Transverse colon (tissue), 4 donors: Measurements from ENCODE around the gene SRSF10. TPM values are rescaled to one million over a fixed set of nuclear protein-coding genes. Genes with fewer than 3 reads are reported as not detected.
"Not testable (repeated sequence)": the region's sequence is repeated elsewhere in the genome, so short reads cannot be mapped to it uniquely, and the experiment has no call there.

ENCODE experiments used
- DNase-seq: peaks from one replicate; pipeline ENCODE4 v3.0.0-alpha.2; 2019
- H3K27ac ChIP-seq, 4 donors: fragments of 200-600 bp; sonication (generic); 2 replicates each; pipeline ENCODE4 v1.5.1; 2016 to 2018; ENCODE audit warnings: inconsistent platforms in 4 of 4
- H3K27me3 ChIP-seq: fragments of 200-600 bp; sonication (generic); 2 replicates; pipeline ENCODE4 v1.5.1; 2017; ENCODE audit warnings: inconsistent platforms
- H3K36me3 ChIP-seq, 4 donors: fragments of 200-600 bp; sonication (generic); 2 replicates each; pipeline ENCODE4 v1.5.1; 2017 to 2019; ENCODE audit warnings: inconsistent platforms in 4 of 4
- H3K4me1 ChIP-seq, 4 donors: fragments of 200-600 bp; sonication (generic); 2 replicates each; pipeline ENCODE4 v1.5.1; 2017 to 2020; ENCODE audit warnings: inconsistent platforms in 4 of 4
- H3K4me3 ChIP-seq, 4 donors: fragments of 200-600 bp; sonication (generic); 1 replicate in 1 of 4; 2 replicates in 3 of 4; pipeline versions ENCODE4 v1.5.1 to v1.6.1; 2017 to 2019; ENCODE audit warnings: inconsistent platforms in 4 of 4
- H3K9me3 ChIP-seq, 2 donors: fragments of 200-600 bp; sonication (generic); 2 replicates each; pipeline ENCODE4 v1.5.1; 2017 to 2019; ENCODE audit warnings: inconsistent platforms in 2 of 2
- CTCF ChIP-seq, 5 experiments: fragments of 200-600 bp in 3 of 5; fragments of 450-650 bp in 2 of 5; sonication (generic) in 3 of 5; IDR thresholded peaks; 1 replicate in 2 of 5; 2 replicates in 3 of 5; pipeline ENCODE4 v1.5.1; 2016 to 2017; ENCODE audit warnings: antibody characterized with exemption in 5 of 5, inconsistent platforms in 3 of 5, mild to moderate bottlenecking in 2 of 5, moderate library complexity in 1 of 5
- EP300 ChIP-seq: sonication (generic); formaldehyde crosslinking; IDR thresholded peaks from one replicate; pipeline ENCODE4 v1.6.1; 2017; ENCODE audit warnings: antibody characterized with exemption, low read depth
- POLR2A ChIP-seq: fragments of 450-650 bp; IDR thresholded peaks from one replicate; pipeline ENCODE4 v1.6.1; 2016; ENCODE audit warnings: antibody characterized with exemption, mild to moderate bottlenecking, moderate library complexity
- POLR2AphosphoS5 ChIP-seq, 3 donors: sonication (generic); formaldehyde crosslinking; IDR thresholded peaks; one replicate each; pipeline ENCODE4 v1.6.1; 2016; ENCODE audit warnings: antibody characterized with exemption in 3 of 3
- WGBS, 2 donors: methylation state at CpG; one replicate each; pipeline ENCODE4 v1.1.5; 2018; ENCODE audit warnings: low coverage in 1 of 2; 5-methylcytosine and 5-hydroxymethylcytosine counted together
- in situ Hi-C, 4 donors: fragments of 200-750 bp; cut with MboI; loops; one replicate each; pipeline versions ENCODE4 v1.15.0 to v1.15.1; 2017; ENCODE audit warnings: low sequenced_read_pairs in 3 of 4, low pct_ligation_motif_present in 1 of 4, low pct_unique_long_range_greater_than_20kb in 1 of 4
- intact Hi-C: fragments of 100-400 bp; cut with DNase I; formaldehyde crosslinking; loops from one replicate; pipeline ENCODE4 v1.15.1; 2023; ENCODE audit warnings: low total_unique reads
- total RNA-seq, 4 donors: library from RNA; depleted of rRNA; stranded (reverse); fragments of >200 nt; gene quantifications; one replicate each; pipeline ENCODE4 v1.1.0, GENCODE V29; 2016

The SRSF10 gene
- total RNA-seq, 4 donors from 2014 or later: 58.4 to 140 (median 91.3) TPM

DNA sequence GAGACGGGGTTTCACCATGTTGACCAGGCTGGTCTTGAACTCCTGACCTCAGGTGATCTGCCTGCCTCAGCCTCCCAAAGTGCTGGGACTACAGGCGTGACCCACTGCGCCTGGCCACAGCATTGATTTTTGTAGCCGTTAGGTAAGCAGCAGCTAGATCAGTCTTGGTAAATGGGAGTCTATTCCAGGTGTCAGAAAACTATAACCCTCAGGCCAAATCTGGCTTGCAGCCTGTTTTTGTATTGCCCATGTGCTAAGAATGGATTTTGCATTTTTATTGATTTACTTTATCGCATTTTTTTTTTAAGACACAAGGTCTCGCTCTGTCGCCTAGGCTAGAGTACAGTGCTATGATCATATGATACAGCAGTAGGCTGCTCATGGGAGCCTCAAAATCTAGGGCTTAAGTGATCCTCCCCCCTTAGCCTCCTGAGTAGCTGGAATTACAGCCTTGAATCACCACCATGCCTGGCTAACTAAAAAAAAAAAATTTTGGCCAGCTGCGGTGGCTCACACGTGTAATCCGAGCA is 16.6 kb upstream of the SRSF10 start:
- Histone ChIP-seq H3K27ac (no peak overlapping the region), H3K4me3 (no peak overlapping the region), H3K36me3 (no peaks in the 10 kb centered on the region), H3K27me3 (no peaks in the 10 kb centered on the region), H3K9me3 (no peaks in the 10 kb centered on the region), H3K4me1 (no peaks in the 10 kb centered on the region)
- no peak for DNase-seq
- 87 to 90% methylated on average over 6 to 10 of the region's 10 CpGs for WGBS, 2 donors
- in situ Hi-C loops: no loop called here
- TF ChIP-seq POLR2A (no peak), CTCF (IDR thresholded peaks at IDR 0.05) (no peak), EP300 (no peak), POLR2AphosphoS5 (IDR thresholded peaks at IDR 0.05) (no peak)
- intact Hi-C loops: no loop called here

DNA sequence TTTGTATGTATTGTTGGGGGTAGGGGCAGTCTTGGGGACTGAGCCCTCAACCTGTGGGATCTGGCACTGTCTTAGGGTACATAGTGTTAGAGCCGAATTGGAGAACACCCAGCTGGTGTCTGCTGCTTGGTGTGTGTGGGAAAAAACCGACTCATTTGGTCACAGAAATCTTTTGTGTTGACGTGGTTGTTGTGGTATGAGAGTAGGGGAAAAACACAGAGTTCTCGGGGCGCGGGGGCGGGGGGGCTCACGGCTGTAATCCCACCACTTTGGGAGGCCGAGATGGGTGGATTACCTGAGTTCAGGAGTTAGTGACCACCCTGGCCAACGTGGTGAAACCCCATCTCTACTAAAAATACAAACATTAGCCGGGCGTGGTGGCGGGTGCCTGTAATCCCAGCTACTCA is 15.3 kb upstream of the SRSF10 start:
- Histone ChIP-seq H3K36me3 (no peaks in the 10 kb centered on the region), H3K9me3 (no peaks in the 10 kb centered on the region), H3K4me3 (no peak overlapping the region), H3K27ac (no peak overlapping the region), H3K27me3 (no peaks in the 10 kb centered on the region), H3K4me1 (no peaks in the 10 kb centered on the region)
- no peak for DNase-seq
- intact Hi-C loops (no loop called here), in situ Hi-C loops (no loop called here)
- 56 to 63% methylated on average over 6 to 13 of the region's 13 CpGs for WGBS, 2 donors
- TF ChIP-seq CTCF (IDR thresholded peaks at IDR 0.05): no peak

DNA sequence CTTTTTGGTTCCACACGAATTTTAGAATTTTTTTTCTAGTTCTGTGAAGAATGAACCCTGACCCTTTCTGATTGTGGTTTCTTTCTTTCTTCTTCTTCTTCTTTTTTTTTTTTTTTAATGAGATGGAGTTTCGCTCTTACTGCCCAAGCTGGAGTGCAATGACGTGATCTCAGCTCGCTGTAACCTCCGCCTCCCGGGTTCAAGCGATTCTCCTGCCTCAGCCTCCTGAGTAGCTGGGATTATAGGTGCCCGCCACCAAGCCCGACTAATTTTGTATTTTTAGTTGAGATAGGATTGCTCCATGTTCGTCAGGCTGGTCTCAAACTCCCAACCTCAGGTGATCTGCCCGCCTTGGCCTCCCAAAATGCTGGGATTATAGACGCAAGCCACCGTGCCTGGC is 11.9 kb upstream of the SRSF10 start:
- 77 to 81% methylated on average over 8 to 13 of the region's 13 CpGs for WGBS, 2 donors
- intact Hi-C loops, H3K9me3 ChIP-seq, in situ Hi-C loops, H3K4me1 ChIP-seq, DNase-seq, H3K36me3 ChIP-seq, H3K27ac ChIP-seq, H3K4me3 ChIP-seq, H3K27me3 ChIP-seq: not testable (repeated sequence)

- DNase-seq: no peak
- no peaks in the 10 kb centered on the region for H3K36me3 ChIP-seq
- peaks cover 0 to 8% (median 7%) of the 10 kb centered on the region in 4 donors for H3K4me1 ChIP-seq
- in situ Hi-C loops: no loop called here
- intact Hi-C loops: no loop called here
- H3K27ac ChIP-seq: no peak overlapping the region
- no peak overlapping the region for H3K4me3 ChIP-seq
- no peaks in the 10 kb centered on the region for H3K27me3 ChIP-seq
- no peaks in the 10 kb centered on the region for H3K9me3 ChIP-seq
- no peak for TF ChIP-seq POLR2AphosphoS5 (IDR thresholded peaks at IDR 0.05)
- TF ChIP-seq CTCF (IDR thresholded peaks at IDR 0.05): no peak
- no peak for TF ChIP-seq POLR2A
- TF ChIP-seq EP300: no peak
- WGBS, 2 donors: 68 to 81% methylated on average over 2 to 3 of the region's 3 CpGs
Observed at GRCh38 chr1:23989263-23989662, 9.1 kb upstream of the SRSF10 start.

- H3K4me3 ChIP-seq, intact Hi-C loops, H3K9me3 ChIP-seq, H3K27me3 ChIP-seq, H3K36me3 ChIP-seq, DNase-seq, H3K27ac ChIP-seq, in situ Hi-C loops: not testable (repeated sequence)
- peaks cover 0 to 14% (median 11%) of the 10 kb centered on the region in 4 donors for H3K4me1 ChIP-seq
- WGBS, 2 donors: 97 to 100% methylated on average over 1 to 10 of the region's 23 CpGs
Observed at GRCh38 chr1:23987038-23987437, 6.9 kb upstream of the SRSF10 start.
